Measurements from ENCODE around the gene HHAT.

HHAT gene

DNA sequence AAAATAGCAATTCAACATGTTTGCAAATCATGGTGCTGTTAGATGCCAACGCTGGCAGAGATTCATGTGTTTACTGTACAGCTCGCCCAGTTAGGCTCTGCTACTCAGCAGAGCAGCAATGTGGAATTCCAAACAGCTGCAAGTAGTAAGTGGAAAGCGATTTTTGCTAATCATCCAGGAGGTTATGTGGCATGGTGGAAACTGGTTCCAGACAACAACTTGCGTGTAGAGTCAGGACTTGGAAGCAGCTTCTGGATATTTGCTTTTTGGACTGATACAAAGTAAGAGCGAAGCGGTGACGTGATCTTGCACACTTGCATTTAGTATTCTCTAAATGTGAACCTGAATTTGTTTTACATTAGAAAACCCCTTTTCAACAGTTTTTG lies 27.1 kb upstream of the HHAT start:
- no peaks in the 10 kb centered on the region for H3K4me1 Mint-ChIP-seq (ENCODE audit: low read depth)
- no peaks in the 10 kb centered on the region for H3K9me3 Mint-ChIP-seq
- H3K4me3 Mint-ChIP-seq = no peak overlapping the region
- H3K27ac Mint-ChIP-seq = no peak overlapping the region
- H3K36me3 Mint-ChIP-seq (ENCODE audit: low read depth) = no peaks in the 10 kb centered on the region
- peaks cover 23% of the 10 kb centered on the region for H3K27me3 Mint-ChIP-seq (ENCODE audit: low read depth)

DNA sequence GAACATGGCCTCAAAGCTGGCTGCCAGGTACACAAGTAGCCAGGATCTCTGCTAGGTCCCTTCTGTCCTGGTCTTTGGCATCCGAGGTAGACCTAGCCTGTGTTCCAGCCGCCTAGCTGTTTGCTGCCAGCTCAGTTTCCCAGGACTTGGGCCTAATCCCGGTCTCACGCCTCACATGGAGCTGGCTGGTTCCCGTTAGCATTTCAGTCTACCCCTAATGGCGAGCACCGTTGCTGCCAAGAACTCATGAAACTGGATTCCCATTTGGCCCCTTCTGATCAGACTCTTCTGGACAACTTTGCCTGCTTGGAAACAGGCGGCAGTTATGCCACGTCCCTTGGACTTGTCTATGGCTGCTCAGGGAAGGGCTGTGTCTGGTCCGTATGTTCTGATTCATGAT lies 26.2 kb upstream of the HHAT start:
- no peaks in the 10 kb centered on the region for H3K9me3 Mint-ChIP-seq
- H3K27ac Mint-ChIP-seq = no peak overlapping the region
- no peaks in the 10 kb centered on the region for H3K4me1 Mint-ChIP-seq (ENCODE audit: low read depth)
- H3K4me3 Mint-ChIP-seq = no peak overlapping the region
- no peaks in the 10 kb centered on the region for H3K36me3 Mint-ChIP-seq (ENCODE audit: low read depth)
- H3K27me3 Mint-ChIP-seq (ENCODE audit: low read depth) = peaks cover 19% of the 10 kb centered on the region

DNA sequence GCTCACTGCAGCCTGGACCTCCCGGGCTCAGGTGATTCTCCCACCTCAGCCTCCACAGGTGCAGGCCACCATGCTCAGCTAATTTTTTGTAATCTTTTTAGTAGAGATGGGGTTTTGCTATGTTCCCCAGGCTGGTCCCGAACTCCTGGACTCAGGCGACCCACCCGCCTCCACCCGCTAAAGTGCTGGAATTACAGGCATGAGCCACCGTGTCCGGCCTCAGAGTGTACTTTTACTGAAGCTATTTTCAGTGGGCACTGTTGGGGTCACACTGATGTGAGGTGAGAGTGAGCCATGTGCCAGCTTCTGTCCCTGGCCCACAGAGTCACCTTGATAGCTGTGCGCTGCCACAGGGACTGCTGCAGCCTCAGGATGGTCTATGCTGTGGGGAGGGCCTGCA lies 25.3 kb upstream of the HHAT start:
- Mint-ChIP-seq H3K36me3 (ENCODE audit: low read depth) (no peaks in the 10 kb centered on the region), H3K9me3 (no peaks in the 10 kb centered on the region), H3K4me3 (no peak overlapping the region), H3K4me1 (ENCODE audit: low read depth) (no peaks in the 10 kb centered on the region), H3K27ac (no peak overlapping the region), H3K27me3 (ENCODE audit: low read depth) (peaks cover 14% of the 10 kb centered on the region)

DNA sequence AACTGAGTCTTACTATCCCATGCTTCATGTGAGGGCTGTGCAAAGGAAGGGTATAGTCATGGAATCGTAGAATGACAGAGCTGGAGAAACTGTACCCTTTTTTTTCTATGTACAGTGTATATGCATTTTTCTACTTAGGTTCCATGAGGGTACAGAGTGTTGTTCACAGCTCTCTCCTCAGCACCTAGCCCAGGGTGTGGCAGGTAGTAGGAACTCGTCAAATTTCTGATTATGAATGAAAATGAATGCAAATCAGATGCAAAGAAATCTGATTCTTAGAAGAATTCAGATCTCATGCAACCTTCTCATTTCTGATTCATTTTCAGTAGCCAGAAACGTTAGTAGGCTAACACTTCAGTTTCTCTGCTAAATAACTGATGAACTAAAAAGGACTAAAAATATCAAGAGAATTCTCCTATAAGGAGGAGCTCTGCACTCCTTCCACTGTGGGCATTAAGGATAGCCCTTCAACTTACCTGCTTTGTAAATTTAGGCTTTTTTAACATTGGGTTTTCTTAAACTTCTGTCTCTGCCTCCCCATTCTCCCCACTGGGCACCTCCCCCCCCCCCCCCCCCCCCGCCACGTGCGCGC lies 18.0 kb upstream of the HHAT start:
- Mint-ChIP-seq H3K27ac (peak overlapping the region; percentile 55), H3K4me3 (peak overlapping the region; percentile 76), H3K27me3 (ENCODE audit: low read depth) (peaks cover 26% of the 10 kb centered on the region), H3K9me3 (no peaks in the 10 kb centered on the region), H3K4me1 (ENCODE audit: low read depth) (peaks cover 4% of the 10 kb centered on the region), H3K36me3 (ENCODE audit: low read depth) (no peaks in the 10 kb centered on the region)

DNA sequence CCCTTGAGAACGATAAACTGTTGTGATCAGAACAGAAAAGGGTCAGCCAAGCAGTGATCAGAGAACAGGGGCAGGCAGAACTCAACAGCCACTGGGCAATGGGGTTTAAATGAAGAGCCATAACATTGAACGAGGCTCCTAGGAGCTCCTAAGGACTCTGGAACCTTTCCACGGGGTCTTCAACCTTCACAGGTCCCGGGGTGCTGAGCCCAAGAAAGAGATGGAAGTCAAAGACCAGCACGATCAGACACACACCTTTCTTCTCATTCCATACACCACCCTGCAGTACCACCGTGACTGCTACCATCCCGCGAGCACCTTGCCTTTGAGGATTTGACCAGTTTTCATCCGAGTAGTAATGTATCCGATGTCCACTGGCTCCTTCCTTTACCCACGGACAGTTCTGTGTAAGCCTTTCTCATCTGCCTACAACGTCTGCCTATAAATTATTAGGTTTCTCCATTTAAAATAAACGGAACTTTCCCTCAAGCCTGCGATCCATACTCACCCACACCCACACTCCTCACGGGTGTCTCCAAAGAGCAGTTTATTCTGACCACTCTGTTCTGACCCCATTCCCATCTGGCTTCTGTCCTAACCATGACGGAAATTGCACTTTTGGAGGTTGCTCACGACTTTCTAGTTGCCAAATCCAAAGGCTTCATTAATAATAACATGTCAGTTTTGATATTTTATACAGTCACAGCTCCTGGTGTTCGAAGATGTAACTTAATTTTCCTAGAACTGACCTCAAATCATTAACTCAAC lies 16.8 kb upstream of the HHAT start:
- H3K27ac Mint-ChIP-seq = no peak overlapping the region
- no peak overlapping the region for H3K4me3 Mint-ChIP-seq
- peaks cover 26% of the 10 kb centered on the region for H3K27me3 Mint-ChIP-seq (ENCODE audit: low read depth)
- H3K36me3 Mint-ChIP-seq (ENCODE audit: low read depth) = no peaks in the 10 kb centered on the region
- peaks cover 4% of the 10 kb centered on the region for H3K4me1 Mint-ChIP-seq (ENCODE audit: low read depth)
- no peaks in the 10 kb centered on the region for H3K9me3 Mint-ChIP-seq

DNA sequence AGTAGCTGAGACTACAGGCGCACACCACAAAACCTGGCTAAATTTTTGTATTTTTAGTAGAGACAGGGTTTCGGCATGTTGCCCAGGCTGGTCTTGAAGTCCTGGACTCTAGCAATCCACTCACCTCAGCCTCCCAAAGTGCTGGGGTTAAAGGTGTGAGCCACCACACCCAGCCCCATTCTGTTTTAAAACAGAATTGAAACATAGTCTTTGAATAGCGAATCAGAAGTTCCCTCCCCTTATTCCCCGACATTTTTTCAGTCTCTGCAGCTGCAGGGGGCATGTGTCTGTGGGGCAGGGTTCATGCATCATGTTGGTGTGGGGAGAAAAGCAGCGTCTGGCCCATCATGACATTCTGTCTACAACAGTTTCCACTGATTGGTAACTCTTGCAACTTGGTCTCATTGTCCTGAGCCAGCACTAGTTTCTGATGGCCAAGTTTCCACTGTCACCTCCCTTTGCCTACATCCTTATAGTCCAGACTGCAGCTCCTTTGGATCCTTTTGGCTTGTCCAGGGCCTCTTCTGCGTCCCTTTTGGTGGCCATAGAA lies 15.6 kb upstream of the HHAT start:
- no peaks in the 10 kb centered on the region for H3K9me3 Mint-ChIP-seq
- H3K27ac Mint-ChIP-seq = no peak overlapping the region
- H3K36me3 Mint-ChIP-seq (ENCODE audit: low read depth) = no peaks in the 10 kb centered on the region
- peaks cover 29% of the 10 kb centered on the region for H3K27me3 Mint-ChIP-seq (ENCODE audit: low read depth)
- no peak overlapping the region for H3K4me3 Mint-ChIP-seq
- peaks cover 4% of the 10 kb centered on the region for H3K4me1 Mint-ChIP-seq (ENCODE audit: low read depth)

DNA sequence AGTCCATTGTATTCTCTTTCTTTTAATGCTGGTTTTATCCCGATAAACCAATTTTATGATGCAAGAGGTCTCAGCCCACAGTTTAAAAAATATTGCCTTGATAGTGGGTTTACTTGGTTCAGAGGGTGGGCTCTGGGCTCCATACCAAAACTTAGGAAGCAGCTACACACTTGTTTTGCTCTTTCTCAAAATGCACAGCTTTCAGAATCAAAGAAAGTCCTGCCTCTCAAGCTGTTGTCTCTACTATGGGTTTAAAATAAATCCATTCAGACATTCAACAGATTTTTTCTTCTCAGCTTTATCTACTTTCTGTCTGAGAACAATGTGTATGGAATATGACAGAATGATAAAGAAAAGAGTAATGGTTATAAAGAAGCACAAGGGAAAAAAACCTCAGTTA lies 14.8 kb upstream of the HHAT start:
- no peaks in the 10 kb centered on the region for H3K9me3 Mint-ChIP-seq
- H3K4me1 Mint-ChIP-seq (ENCODE audit: low read depth) = peaks cover 4% of the 10 kb centered on the region

DNA sequence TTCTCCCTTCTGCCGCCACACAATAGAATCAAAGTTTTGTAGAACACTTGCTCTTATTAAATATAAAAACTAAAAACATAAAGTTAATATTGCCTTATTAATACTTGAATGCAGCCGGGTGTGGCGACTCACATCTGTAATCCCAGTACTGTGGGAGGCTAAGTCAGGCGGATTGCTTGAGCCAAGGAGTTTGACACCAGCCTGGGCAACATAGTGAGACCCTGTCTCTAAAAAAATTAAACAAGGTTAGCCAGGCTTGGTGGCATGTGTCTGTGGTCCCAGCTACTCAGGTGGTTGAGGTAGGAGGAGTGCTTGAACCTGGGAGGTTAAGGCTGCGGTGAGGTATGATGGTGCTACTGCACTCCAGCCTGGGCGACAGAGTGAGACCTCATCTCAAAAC lies 13.2 kb upstream of the HHAT start:
- no peaks in the 10 kb centered on the region for H3K36me3 Mint-ChIP-seq (ENCODE audit: low read depth)
- no peak overlapping the region for H3K27ac Mint-ChIP-seq
- H3K4me1 Mint-ChIP-seq (ENCODE audit: low read depth) = peaks cover 4% of the 10 kb centered on the region
- H3K4me3 Mint-ChIP-seq = no peak overlapping the region
- no peaks in the 10 kb centered on the region for H3K9me3 Mint-ChIP-seq
- H3K27me3 Mint-ChIP-seq (ENCODE audit: low read depth) = peaks cover 26% of the 10 kb centered on the region

More for the DNA sequence above, 14.8 kb upstream of the HHAT start:
- no peak overlapping the region for H3K4me3 Mint-ChIP-seq
- H3K27me3 Mint-ChIP-seq (ENCODE audit: low read depth) = peaks cover 36% of the 10 kb centered on the region
- H3K27ac Mint-ChIP-seq = no peak overlapping the region
- no peaks in the 10 kb centered on the region for H3K36me3 Mint-ChIP-seq (ENCODE audit: low read depth)

DNA sequence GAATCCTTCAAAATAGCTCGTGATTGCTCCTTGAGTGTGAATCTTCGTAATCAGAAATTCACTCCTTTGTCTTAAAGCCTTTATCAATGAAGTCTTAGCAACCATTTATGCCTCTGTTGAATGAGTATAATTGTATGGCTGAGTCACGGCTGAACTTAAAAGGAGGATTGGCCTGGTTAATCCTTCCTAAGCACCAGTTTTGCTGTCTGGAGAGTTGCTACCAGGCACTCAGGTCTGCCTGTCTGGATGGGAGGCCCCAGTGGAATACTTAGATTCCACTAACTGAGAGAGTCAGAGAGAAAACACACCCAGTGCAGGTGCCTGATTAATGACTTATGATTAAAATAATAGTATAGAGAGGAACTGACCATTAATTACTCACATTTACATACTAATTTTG lies 7.6 kb upstream of the HHAT start:
- no peaks in the 10 kb centered on the region for H3K36me3 Mint-ChIP-seq (ENCODE audit: low read depth)
- H3K27me3 Mint-ChIP-seq (ENCODE audit: low read depth) = peaks cover 31% of the 10 kb centered on the region
- no peaks in the 10 kb centered on the region for H3K4me1 Mint-ChIP-seq (ENCODE audit: low read depth)
- peaks cover 11% of the 10 kb centered on the region for H3K9me3 Mint-ChIP-seq
- no peak overlapping the region for H3K27ac Mint-ChIP-seq
- H3K4me3 Mint-ChIP-seq = no peak overlapping the region

DNA sequence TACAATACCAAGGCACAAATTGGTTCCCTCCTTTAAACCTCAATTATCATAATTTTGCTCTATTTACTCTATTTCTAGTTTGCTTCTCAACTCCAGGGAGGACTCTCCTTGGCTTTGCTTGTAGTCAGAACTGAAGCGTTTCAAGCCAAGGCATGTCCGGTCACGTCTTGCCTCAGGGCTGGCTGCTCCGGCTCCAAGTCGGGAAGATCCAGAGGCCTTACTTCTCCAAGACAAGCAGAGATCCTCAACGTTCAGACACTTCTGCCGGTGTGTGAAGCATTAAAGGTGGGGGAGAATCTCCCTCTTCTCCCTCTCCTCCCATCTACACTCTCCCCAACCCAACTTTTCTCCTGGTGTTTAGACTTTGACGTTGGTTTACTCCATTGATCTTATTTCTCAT lies 7.2 kb upstream of the HHAT start:
- Mint-ChIP-seq H3K36me3 (ENCODE audit: low read depth) (no peaks in the 10 kb centered on the region), H3K9me3 (peaks cover 11% of the 10 kb centered on the region), H3K27me3 (ENCODE audit: low read depth) (peaks cover 31% of the 10 kb centered on the region), H3K27ac (no peak overlapping the region), H3K4me1 (ENCODE audit: low read depth) (no peaks in the 10 kb centered on the region), H3K4me3 (no peak overlapping the region)

DNA sequence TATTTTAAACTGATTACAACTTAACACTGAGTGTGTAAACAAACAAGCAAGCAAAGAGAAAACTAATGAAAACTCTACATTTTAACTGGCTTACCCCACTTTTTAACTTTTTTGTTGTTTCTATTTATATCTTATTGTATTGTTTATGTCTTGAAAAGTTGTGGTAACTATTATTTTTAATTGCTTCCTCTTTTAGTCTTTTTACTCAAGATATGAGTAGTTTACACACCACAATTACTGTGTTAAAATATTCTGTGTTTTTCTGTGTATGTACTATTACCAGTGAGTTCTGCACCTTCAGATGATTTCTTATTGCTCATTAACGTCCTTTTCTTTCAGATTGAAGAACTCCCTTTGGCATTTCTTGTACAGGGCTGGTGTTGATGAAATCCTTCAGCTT lies 4.7 kb upstream of the HHAT start:
- peaks cover 11% of the 10 kb centered on the region for H3K9me3 Mint-ChIP-seq
- H3K27me3 Mint-ChIP-seq (ENCODE audit: low read depth) = peaks cover 24% of the 10 kb centered on the region
- no peaks in the 10 kb centered on the region for H3K36me3 Mint-ChIP-seq (ENCODE audit: low read depth)
- H3K4me3 Mint-ChIP-seq = no peak overlapping the region
- peaks cover 4% of the 10 kb centered on the region for H3K4me1 Mint-ChIP-seq (ENCODE audit: low read depth)
- H3K27ac Mint-ChIP-seq = no peak overlapping the region

DNA sequence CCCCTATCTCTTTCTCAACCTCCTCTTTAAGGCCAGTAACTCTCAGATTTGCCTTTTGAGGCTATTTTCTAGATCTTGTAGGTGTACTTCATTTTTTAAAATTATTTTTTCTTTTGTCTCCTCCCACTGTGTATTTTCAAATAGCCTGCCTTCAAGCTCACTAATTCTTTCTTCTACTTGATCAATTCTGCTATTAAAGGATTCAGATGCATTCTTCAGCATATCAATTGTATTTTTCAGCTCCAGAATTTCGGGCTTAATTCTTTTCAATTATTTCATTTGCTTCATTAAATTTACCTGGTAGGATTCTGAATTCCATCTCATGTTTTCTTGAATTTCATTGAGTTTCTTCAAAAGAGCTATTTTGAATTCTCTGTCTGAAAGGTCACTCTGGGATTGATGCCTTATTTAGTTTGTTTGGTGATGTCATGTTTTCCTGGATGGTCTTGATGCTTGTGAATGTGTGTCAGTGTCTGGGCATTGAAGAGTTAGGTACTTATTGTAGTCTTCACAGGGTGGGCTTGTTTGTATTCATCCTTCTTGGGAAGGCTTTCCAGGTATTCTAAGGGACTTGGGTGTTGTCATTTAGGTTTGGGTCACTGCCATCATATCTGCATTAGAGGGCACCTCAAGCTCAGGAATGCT lies 3.6 kb upstream of the HHAT start:
- H3K36me3 Mint-ChIP-seq (ENCODE audit: low read depth) = no peaks in the 10 kb centered on the region

DNA sequence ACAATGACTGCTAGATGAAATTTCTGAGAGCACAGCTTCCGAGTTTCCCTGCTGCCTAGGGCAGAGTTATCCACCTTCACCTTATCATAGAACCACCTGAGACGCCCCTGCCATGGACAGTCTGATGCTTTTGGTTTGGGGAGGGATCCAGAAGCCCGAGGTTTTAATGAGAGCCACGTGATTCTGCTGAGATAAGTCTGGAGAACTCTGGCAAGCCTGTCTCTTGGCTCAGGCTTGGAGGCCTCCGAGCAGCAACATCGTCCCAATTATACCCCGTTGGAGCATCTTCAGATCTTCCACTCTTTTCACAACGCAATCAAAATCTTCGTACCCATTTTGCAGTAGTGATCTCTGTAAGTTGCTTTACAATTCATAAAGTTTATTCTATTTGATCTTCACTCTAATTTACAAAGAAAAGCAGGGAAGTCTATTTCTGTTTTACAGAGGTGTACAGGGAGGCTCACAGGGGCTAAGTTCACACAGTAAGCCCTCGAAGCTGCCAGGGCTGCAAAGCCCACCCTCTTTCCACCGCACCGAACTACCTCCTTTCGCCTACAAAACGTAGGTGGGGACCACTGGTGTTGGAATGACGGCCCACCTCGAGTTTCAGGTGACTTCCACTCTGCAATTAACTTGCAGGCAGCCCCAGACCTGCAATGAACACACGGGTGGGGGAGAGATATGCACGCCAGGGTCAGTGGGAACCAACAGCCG lies 513 bp upstream of the HHAT start:
- Mint-ChIP-seq H3K4me1 (ENCODE audit: low read depth) (peaks cover 21% of the 10 kb centered on the region), H3K9me3 (peaks cover 11% of the 10 kb centered on the region), H3K27ac (peak overlapping the region; percentile 68), H3K27me3 (ENCODE audit: low read depth) (peaks cover 20% of the 10 kb centered on the region), H3K36me3 (ENCODE audit: low read depth) (no peaks in the 10 kb centered on the region), H3K4me3 (peak overlapping the region; percentile 88)

More for the DNA sequence above, 3.6 kb upstream of the HHAT start:
- no peak overlapping the region for H3K4me3 Mint-ChIP-seq
- H3K4me1 Mint-ChIP-seq (ENCODE audit: low read depth) = peaks cover 10% of the 10 kb centered on the region
- H3K27me3 Mint-ChIP-seq (ENCODE audit: low read depth) = peaks cover 30% of the 10 kb centered on the region
- H3K9me3 Mint-ChIP-seq = peaks cover 11% of the 10 kb centered on the region
- no peak overlapping the region for H3K27ac Mint-ChIP-seq

DNA sequence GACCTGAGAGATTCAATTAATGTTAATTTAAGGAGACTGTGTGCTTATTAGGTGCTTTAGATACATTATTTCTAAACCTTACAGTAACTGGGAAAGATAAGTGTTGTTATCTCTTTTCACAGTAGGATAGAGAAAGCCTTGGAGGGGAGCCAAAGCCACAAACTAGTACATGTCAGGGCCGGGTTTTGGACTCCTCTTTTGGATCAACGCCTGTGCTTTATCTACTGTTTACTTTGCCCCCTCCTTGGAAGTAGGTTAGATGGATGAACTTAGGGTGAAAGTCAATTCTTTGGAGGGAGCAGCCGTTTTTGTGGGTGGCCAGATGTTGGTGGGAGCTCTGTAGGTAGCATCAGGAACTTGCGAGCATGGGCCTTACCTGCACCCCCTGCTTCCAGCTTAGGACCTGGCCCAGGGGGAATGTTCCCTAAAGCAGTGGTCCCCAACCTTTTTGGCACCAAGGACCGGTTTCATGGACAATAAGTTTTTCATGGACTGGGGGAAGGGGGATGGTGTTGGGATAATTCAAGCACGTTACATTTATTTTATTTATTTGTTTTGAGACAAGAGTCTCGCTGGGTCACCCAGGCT lies 1.7 kb downstream of the HHAT start:
- H3K4me3 Mint-ChIP-seq = peak overlapping the region; percentile 88
- H3K27me3 Mint-ChIP-seq (ENCODE audit: low read depth) = peaks cover 11% of the 10 kb centered on the region
- peaks cover 5% of the 10 kb centered on the region for H3K9me3 Mint-ChIP-seq
- H3K4me1 Mint-ChIP-seq (ENCODE audit: low read depth) = peaks cover 21% of the 10 kb centered on the region
- H3K36me3 Mint-ChIP-seq (ENCODE audit: low read depth) = no peaks in the 10 kb centered on the region
- peak overlapping the region; percentile 9 for H3K27ac Mint-ChIP-seq
